Right lobe of liver (tissue), 4 donors: ENCODE data around the gene KCNN3.

Source experiments
- CTCF ChIP-seq, 4 donors: fragments of 200-600 bp in 3 of 4; fragments of 450-650 bp in 1 of 4; IDR thresholded peaks; one replicate each; pipeline versions ENCODE4 v1.5.1 to v1.8.0; 2016 to 2022; ENCODE audit warnings: antibody characterized with exemption in 4 of 4, mild to moderate bottlenecking in 2 of 4
- POLR2A ChIP-seq: fragments of 450-650 bp; IDR thresholded peaks from one replicate; pipeline ENCODE4 v1.6.1; 2017; ENCODE audit warnings: antibody characterized with exemption, mild to moderate bottlenecking
- donor health status: DM: no; HTN: no; CAD: no.
- donor health status: DM: no; HTN: no; CAD: no.
- donor health status: DM: no; HTN: yes; CAD: no.

- TF ChIP-seq CTCF (IDR thresholded peaks at IDR 0.05) (no peak), POLR2A (no peak)
Measured at GRCh38 chr1:154837034-154837671, 32.9 kb downstream of the KCNN3 start.
